ENCODE measurements around the gene SLC4A7. TPM values are rescaled to one million over a fixed set of nuclear protein-coding genes. Genes with fewer than 3 reads are reported as not detected.

SLC4A7 gene
- total and polyA plus RNA-seq, 9 of the 15 experiments (the other 6 are each of a cell fraction or from before 2014, with no cell fraction given) = 1.7 to 13.6 (median 8.0) TPM

DNA sequence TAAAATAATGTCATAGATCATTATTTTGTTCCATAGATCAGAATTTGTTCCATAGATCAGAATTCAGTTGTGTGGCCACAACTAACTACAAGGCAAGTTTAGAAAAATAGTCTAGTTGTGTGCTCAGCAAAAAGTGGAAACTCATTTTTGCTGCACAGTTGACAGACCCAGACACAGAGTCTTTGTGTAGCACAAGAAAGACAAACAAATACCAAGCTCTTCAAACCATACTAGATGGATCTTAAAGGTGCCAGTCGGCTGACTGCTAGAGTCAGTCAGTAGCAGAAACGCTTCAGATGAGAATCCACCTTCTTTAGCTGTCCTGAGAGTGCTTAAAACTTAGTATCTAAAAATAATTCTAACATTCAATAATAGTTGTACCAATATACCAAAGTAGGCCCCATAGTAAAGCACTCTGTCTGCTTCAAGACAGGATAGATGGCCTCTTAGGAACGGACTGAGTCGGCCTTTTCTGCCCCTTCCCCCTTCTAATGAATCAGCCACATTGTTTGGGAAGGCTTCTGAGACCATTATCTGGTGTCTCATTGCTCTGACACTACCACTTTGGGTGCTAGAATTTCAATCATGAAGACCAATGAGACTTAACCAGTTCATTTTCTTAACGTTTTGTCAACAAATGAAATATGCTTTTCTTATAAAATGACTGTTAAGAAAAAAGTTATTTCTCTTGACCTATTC is 27.7 kb upstream of the SLC4A7 start (continued):
- TF ChIP-seq ZNF12 (CRISPR knock-in tag; IDR thresholded peaks at IDR 0.05) = no peak
- TF ChIP-seq NONO (IDR thresholded peaks at IDR 0.05; ENCODE audit: low read depth in 2 of 2, low read length in 1 of 2) = no peak
- no peak for TF ChIP-seq KLF1 (tag; IDR thresholded peaks at IDR 0.05)
- no peak for TF ChIP-seq HNRNPH1 (optimal IDR thresholded peaks at IDR 0.05; ENCODE audit: low read depth, low read length)
- TF ChIP-seq ZNF551 (CRISPR knock-in tag; IDR thresholded peaks at IDR 0.05) = no peak
- no peak for TF ChIP-seq ZFP30 (CRISPR knock-in tag; IDR thresholded peaks at IDR 0.05; ENCODE audit: borderline replicate concordance)

DNA sequence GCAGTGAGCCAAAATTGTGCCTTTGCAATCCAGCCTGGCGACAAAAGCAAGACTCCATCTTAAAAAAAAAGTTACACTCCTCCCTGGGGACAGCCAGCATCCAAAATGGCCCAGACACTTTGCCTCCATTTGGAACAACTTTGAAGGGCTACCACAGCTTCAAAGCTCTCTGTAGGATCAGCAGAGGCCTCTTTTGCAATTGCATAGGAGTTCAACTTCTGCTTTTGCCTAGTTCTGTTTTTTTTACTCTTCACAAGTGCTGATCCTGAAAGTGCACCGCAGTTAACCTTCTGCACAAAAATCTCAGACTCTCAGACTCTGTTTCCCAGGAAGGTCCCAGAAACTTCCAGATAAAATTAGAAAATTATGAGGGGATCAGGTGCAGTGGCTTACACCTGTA is 25.2 kb upstream of the SLC4A7 start:
- H3K9me1 ChIP-seq (ENCODE audit: control insufficient read depth, insufficient read depth, low read length) = no peaks in the 10 kb centered on the region
- H3K4me3 ChIP-seq = no peak overlapping the region
- in situ Hi-C loops (cut with MboI) = no loop called here
- H3K27ac ChIP-seq (ENCODE audit: extremely low read depth, low read depth, low read length) = no peak overlapping the region
- no peaks in the 10 kb centered on the region for H3K36me3 ChIP-seq (ENCODE audit: control insufficient read depth, insufficient read depth, low read length)
- no peaks in the 10 kb centered on the region for H3K4me1 ChIP-seq (replicated peaks in 1 of 2; ENCODE audit: control insufficient read depth in 2 of 2, insufficient read depth in 2 of 2, low read length in 2 of 2)
- CTCF ChIA-PET (ENCODE audit: low intra/inter-chr PET ratio) = no interaction called here
- DNase-seq (ENCODE audit: extremely low read depth in 1 of 4, low spot score in 3 of 4) (no peak), ATAC-seq (no peak), FAIRE-seq (no peak)
- H3K4me2 ChIP-seq (ENCODE audit: insufficient read depth, low read length) = no peak overlapping the region
- H2AFZ ChIP-seq (ENCODE audit: low read depth, low read length) = no peak overlapping the region
- H3K9me3 ChIP-seq (replicated peaks; ENCODE audit: control insufficient read depth, insufficient read depth, low read depth, low read length) = no peaks in the 10 kb centered on the region
- H3K79me2 ChIP-seq (ENCODE audit: control insufficient read depth, insufficient read depth, low read length) = no peaks in the 10 kb centered on the region
- no peaks in the 10 kb centered on the region for H4K20me1 ChIP-seq (replicated peaks; ENCODE audit: control insufficient read depth, insufficient read depth, low read length)
- POLR2A ChIA-PET = no interaction called here
- WGBS (ENCODE audit: insufficient coverage, low coverage, missing lambda C conversion rate) = 0% methylated on average over 2 of the region's 2 CpGs
- TF ChIP-seq MED1 (CRISPR knock-in tag; IDR thresholded peaks at IDR 0.05; ENCODE audit: borderline replicate concordance) (no peak), ZNF695 (CRISPR knock-in tag; IDR thresholded peaks at IDR 0.05) (no peak), SMARCE1 (IDR thresholded peaks at IDR 0.05) (no peak), ILF3 (IDR thresholded peaks at IDR 0.05; ENCODE audit: borderline replicate concordance) (no peak), ARID3B (CRISPR knock-in tag; IDR thresholded peaks at IDR 0.05; ENCODE audit: borderline replicate concordance) (no peak), ARID2 (IDR thresholded peaks at IDR 0.05) (no peak), ETS2 (tag; IDR thresholded peaks at IDR 0.05; ENCODE audit: borderline replicate concordance, poor library complexity, severe bottlenecking) (no peak), HNRNPLL (IDR thresholded peaks at IDR 0.05; ENCODE audit: low read depth, low read length, poor library complexity, severe bottlenecking) (no peak), ZNF197 (CRISPR knock-in tag; IDR thresholded peaks at IDR 0.05; ENCODE audit: low read depth) (no peak)
- TF ChIP-seq, protein P1, sequence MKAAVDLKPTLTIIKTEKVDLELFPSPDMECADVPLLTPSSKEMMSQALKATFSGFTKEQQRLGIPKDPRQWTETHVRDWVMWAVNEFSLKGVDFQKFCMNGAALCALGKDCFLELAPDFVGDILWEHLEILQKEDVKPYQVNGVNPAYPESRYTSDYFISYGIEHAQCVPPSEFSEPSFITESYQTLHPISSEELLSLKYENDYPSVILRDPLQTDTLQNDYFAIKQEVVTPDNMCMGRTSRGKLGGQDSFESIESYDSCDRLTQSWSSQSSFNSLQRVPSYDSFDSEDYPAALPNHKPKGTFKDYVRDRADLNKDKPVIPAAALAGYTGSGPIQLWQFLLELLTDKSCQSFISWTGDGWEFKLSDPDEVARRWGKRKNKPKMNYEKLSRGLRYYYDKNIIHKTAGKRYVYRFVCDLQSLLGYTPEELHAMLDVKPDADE (conservative IDR thresholded peaks at IDR 0.05; ENCODE audit: control insufficient read depth, low read depth, low read length) = no peak
- no TSS peak for BruUV-seq (replicated peaks)
- H3K9ac ChIP-seq (ENCODE audit: insufficient read depth in 1 of 2, low read depth in 2 of 2, low read length in 2 of 2) = no peak overlapping the region
- intact Hi-C loops (cut with micrococcal nuclease) = no loop called here
- no peaks in the 10 kb centered on the region for H3K27me3 ChIP-seq (ENCODE audit: control insufficient read depth in 2 of 2, insufficient read depth in 2 of 2, low read length in 2 of 2)
